ENCODE data around the gene SGK1.

The SGK1 gene

GRCh38 chr6:134299236-134299635, 18.7 kb downstream of the SGK1 start:
- DNase-seq (ENCODE audit: insufficient read length, low spot score) (no peak), FAIRE-seq (no peak)

GRCh38 chr6:134296762-134297161, 21.1 kb downstream of the SGK1 start:
- no peak for DNase-seq (ENCODE audit: insufficient read length, low spot score)
- TF ChIP-seq CTCF (IDR thresholded peaks at IDR 0.05; ENCODE audit: insufficient read depth, missing control alignments), result no peak
- no peak for FAIRE-seq

More at GRCh38 chr6:134299236-134299635, 18.7 kb downstream of the SGK1 start:
- no peak for TF ChIP-seq CTCF (IDR thresholded peaks at IDR 0.05; ENCODE audit: insufficient read depth, missing control alignments)

DNA sequence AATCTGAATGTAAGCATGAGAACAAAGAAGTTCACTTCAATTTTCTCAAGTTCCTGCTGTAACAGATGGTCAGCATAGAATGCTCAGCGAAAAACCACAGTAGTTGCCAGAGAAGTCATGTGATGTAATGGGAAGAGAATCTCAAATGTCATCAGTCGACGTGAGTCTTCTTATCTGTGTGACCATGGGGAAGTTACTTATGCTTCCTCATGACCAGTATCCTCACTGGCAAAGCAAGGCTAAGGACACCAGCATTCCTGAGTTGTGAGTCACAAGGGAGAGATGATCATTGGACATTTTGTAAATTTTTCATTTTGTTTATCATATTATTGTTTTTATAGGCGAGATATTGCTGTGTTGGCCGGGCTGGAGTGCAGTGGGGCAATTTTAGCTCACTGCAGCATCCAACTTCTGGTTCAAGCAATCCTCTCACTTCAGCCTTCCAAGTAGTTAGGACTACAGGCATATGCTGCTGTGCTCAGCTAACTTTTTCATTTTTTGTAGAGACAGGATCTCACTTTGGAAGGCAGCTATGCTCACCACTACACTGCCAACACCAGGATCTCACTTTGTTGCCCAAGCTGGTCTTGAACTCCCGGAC, 21.9 kb downstream of the SGK1 start:
- FAIRE-seq (no peak), DNase-seq (ENCODE audit: insufficient read length, low spot score) (no peak)
- no peak for TF ChIP-seq CTCF (IDR thresholded peaks at IDR 0.05; ENCODE audit: insufficient read depth, missing control alignments)

DNA sequence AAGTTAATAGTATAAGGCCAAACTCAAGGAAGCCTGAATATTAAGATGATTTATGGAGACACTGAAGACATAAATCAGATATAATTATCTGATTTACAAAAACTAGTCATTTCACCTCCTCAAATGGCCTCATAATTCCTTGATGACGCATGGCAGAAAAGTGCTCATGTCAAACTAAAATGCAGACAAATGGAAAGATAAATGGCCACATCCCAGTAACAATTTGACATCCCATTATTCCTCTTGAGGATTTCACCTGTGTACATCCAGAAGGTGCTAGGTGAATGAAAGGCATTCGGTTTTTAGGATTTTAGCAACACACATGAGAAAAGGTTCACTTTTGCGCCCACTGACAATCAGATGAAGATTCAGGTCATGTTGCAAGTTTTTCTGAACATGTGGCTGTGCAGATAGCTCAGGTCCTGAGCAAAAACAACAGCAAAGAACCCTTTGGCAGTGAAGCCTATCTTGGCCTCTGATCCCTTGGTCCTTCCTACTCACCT, 24.2 kb downstream of the SGK1 start:
- TF ChIP-seq CTCF (IDR thresholded peaks at IDR 0.05; ENCODE audit: insufficient read depth, missing control alignments), result no peak
- FAIRE-seq, result no peak
- no peak for DNase-seq (ENCODE audit: insufficient read length, low spot score)

DNA sequence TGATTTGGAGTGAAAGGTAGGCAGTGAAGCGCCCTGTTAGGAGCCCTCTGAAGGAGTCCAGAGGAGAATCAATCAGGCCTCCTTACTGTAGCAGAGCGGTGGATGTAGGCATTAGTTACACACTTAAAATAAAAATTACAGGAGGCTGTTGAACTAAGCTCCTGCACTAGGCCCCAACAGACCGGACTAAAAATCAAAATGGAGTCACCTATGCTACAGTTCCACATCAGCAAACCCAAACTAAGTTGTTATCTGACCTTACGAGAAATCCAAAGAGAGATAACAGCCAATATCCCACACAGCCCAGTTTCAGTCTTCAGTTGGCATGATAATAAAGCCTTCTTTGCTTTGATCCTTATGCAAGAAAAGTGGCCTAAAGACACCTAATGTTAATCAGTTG, 26.8 kb downstream of the SGK1 start:
- no peak for FAIRE-seq
- no peak for DNase-seq (ENCODE audit: insufficient read length, low spot score)
- no peak for TF ChIP-seq CTCF (IDR thresholded peaks at IDR 0.05; ENCODE audit: insufficient read depth, missing control alignments)

DNA sequence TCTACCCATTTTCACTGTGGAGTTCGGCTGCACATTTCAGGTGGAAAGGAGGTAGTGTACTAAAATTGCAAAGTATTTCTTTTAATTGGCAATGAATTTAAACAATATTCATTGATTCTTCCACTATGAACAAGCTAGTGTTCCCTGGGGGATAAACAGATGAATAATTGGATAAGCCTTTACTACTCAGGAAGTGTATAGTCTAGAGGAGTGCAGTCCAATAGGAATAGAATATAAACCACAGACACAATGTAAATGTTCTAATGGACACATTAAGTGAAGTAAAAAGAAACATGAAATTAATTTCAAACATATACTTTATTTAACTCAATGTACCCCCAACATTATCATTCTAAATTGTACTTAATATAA, 28.7 kb downstream of the SGK1 start:
- no peak for TF ChIP-seq CTCF (IDR thresholded peaks at IDR 0.05; ENCODE audit: insufficient read depth, missing control alignments)
- FAIRE-seq (no peak), DNase-seq (ENCODE audit: insufficient read length, low spot score) (no peak)

GRCh38 chr6:134288538-134289203, 29.2 kb downstream of the SGK1 start:
- FAIRE-seq (no peak), DNase-seq (ENCODE audit: insufficient read length, low spot score) (no peak)
- TF ChIP-seq CTCF (IDR thresholded peaks at IDR 0.05; ENCODE audit: insufficient read depth, missing control alignments), result no peak
